Choroid plexus epithelial cell (primary cell): ENCODE data around the gene VAT1.

Experiments
- DNase-seq: peaks from one replicate; pipeline ENCODE4 v3.0.0-alpha.2; 2010; ENCODE audit warnings: low read depth
- H3K4me3 ChIP-seq: 2 replicates; pipeline ENCODE4 v1.5.1; 2011; ENCODE audit warnings: low read depth, mild to moderate bottlenecking, control low read depth, low read length, moderate library complexity
- TF ChIP-seq, protein P1 (sequence below): conservative IDR thresholded peaks from 2 replicates; pipeline ENCODE4 v1.5.1; 2011; ENCODE audit warnings: low read depth, mild to moderate bottlenecking, control low read depth, inconsistent platforms, low read length, moderate library complexity

VAT1 gene

GRCh38 chr17:42992872-42993271, 29.3 kb downstream of the VAT1 start:
- TF ChIP-seq, protein P1, sequence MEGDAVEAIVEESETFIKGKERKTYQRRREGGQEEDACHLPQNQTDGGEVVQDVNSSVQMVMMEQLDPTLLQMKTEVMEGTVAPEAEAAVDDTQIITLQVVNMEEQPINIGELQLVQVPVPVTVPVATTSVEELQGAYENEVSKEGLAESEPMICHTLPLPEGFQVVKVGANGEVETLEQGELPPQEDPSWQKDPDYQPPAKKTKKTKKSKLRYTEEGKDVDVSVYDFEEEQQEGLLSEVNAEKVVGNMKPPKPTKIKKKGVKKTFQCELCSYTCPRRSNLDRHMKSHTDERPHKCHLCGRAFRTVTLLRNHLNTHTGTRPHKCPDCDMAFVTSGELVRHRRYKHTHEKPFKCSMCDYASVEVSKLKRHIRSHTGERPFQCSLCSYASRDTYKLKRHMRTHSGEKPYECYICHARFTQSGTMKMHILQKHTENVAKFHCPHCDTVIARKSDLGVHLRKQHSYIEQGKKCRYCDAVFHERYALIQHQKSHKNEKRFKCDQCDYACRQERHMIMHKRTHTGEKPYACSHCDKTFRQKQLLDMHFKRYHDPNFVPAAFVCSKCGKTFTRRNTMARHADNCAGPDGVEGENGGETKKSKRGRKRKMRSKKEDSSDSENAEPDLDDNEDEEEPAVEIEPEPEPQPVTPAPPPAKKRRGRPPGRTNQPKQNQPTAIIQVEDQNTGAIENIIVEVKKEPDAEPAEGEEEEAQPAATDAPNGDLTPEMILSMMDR: no peak
- DNase-seq: no peak
- no peak overlapping the region for H3K4me3 ChIP-seq

- TF ChIP-seq, protein P1: no peak
- DNase-seq: no peak
- no peak overlapping the region for H3K4me3 ChIP-seq
Observed at GRCh38 chr17:42991471-42991870, 30.7 kb downstream of the VAT1 start.

- TF ChIP-seq, protein P1: no peak
- no peak for DNase-seq
- H3K4me3 ChIP-seq: no peak overlapping the region
Observed at GRCh38 chr17:42989726-42990652, 32.2 kb downstream of the VAT1 start.

- no peak overlapping the region for H3K4me3 ChIP-seq
- DNase-seq: no peak
- TF ChIP-seq, protein P1: no peak
Observed at GRCh38 chr17:42989141-42989540, 33.0 kb downstream of the VAT1 start.

GRCh38 chr17:42985225-42985624, 37.0 kb downstream of the VAT1 start:
- TF ChIP-seq, protein P1: no peak
- H3K4me3 ChIP-seq: no peak overlapping the region
- no peak for DNase-seq

DNA sequence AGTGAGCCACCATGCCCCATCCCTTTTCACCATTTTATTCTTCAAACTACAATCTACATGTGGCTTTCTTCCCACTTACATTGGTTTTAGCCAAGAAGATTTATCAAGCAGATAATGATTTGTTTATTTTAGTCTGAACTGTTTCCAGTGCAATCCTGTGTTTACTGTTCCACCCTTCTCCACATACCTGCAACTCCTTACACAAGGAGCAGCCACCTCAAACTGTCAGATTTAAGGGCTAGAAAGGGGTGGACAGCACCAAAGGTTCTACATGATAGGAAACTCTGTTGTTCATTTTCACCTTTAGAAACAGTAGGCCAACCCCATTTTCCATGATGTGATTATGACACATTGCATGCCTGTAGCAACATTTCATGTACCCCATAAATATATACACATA, 39.9 kb downstream of the VAT1 start:
- no peak overlapping the region for H3K4me3 ChIP-seq
- TF ChIP-seq, protein P1: no peak
- DNase-seq: no peak
